BLaER1 treated with 17β-estradiol and CSF1 and Interleukin-3, amounts not matched to agents 10 nM and 100 nM (cell line): Measurements from ENCODE around the gene ERGIC3.

Source experiments
- H3K27ac ChIP-seq, 11 experiments: shearing (Covaris generic); formaldehyde crosslinking; 2 replicates each; pipeline ENCODE4 v1.8.1; 2022
- H3K27me3 ChIP-seq, 11 experiments: shearing (Covaris generic); formaldehyde crosslinking; 2 replicates each; pipeline ENCODE4 v1.8.1; 2022
- H3K36me3 ChIP-seq, 11 experiments: shearing (Covaris generic); formaldehyde crosslinking; 2 replicates each; pipeline ENCODE4 v1.8.1; 2022
- H3K4me1 ChIP-seq, 10 experiments: shearing (Covaris generic); formaldehyde crosslinking; 2 replicates each; pipeline ENCODE4 v1.8.1; 2022
- H3K4me2 ChIP-seq, 11 experiments: shearing (Covaris generic); formaldehyde crosslinking; 2 replicates each; pipeline ENCODE4 v1.8.1; 2022
- H3K4me3 ChIP-seq, 10 experiments: shearing (Covaris generic); formaldehyde crosslinking; 2 replicates each; pipeline ENCODE4 v1.8.1; 2022
- H3K9ac ChIP-seq, 11 experiments: shearing (Covaris generic); formaldehyde crosslinking; 2 replicates each; pipeline ENCODE4 v1.8.1; 2022
- H3K9me3 ChIP-seq, 11 experiments: shearing (Covaris generic); formaldehyde crosslinking; replicated peaks in 1 of 11; 2 replicates each; pipeline ENCODE4 v1.8.1; 2022
- H4K20me1 ChIP-seq, 11 experiments: shearing (Covaris generic); formaldehyde crosslinking; 2 replicates each; pipeline ENCODE4 v1.8.1; 2022
- Cebpa-rat ChIP-seq, 11 experiments: shearing (Covaris generic); IDR thresholded peaks; 2 replicates each; pipeline ENCODE4 v1.8.1; 2022

Gene ERGIC3

GRCh38 chr20:35541783-35542662 is at the start of gene ERGIC3:
ERGIC3 (plus strand) TSS chr20:35542078; CDS start chr20:35542098, 20 bp downstream.
- Histone ChIP-seq H3K9me3 (peaks cover 0 to 3% (median 0%) of the 10 kb centered on the region in 11 experiments; a peak in 1 of 22 replicates), H3K27ac (peak within 1 kb of the TSS; percentile 55 to 87 (median 84); a peak in 21 of 22 replicates), H3K9ac (peak within 1 kb of the TSS; percentile 68 to 85 (median 81)), H3K36me3 (peaks cover 15 to 42% (median 24%) of the 10 kb centered on the region in 11 experiments), H4K20me1 (no peaks in the 10 kb centered on the region), H3K27me3 (no peaks in the 10 kb centered on the region), H3K4me1 (peaks cover 18 to 38% (median 34%) of the 10 kb centered on the region in 10 experiments), H3K4me2 (peak within 1 kb of the TSS; percentile 83 to 96 (median 86)), H3K4me3 (peak within 1 kb of the TSS; percentile 67 to 88 (median 76))
- no peak for TF ChIP-seq Cebpa-rat (IDR thresholded peaks at IDR 0.05)

GRCh38 chr20:35492352-35492751 is 49.5 kb upstream of the ERGIC3 start:
- Histone ChIP-seq H3K27ac (peak overlapping the region in 4 of 11 experiments; percentile 87 to 93 (median 90); a peak in 6 of 22 replicates), H3K4me1 (peaks cover 30 to 61% (median 42%) of the 10 kb centered on the region in 10 experiments), H3K9me3 (no peaks in the 10 kb centered on the region), H3K27me3 (no peaks in the 10 kb centered on the region), H3K36me3 (peaks cover 52 to 89% (median 83%) of the 10 kb centered on the region in 11 experiments), H3K4me3 (peak overlapping the region in 4 of 10 experiments; percentile 74 to 85 (median 80); a peak in 5 of 20 replicates), H3K4me2 (peak overlapping the region; percentile 81 to 99 (median 90); a peak in 20 of 22 replicates), H4K20me1 (peaks cover 0 to 33% (median 0%) of the 10 kb centered on the region in 11 experiments; a peak in 4 of 22 replicates), H3K9ac (peak overlapping the region in 2 of 11 experiments; percentile 39 to 89; a peak in 2 of 22 replicates)
- TF ChIP-seq Cebpa-rat (IDR thresholded peaks at IDR 0.05) = no peak

- no peaks in the 10 kb centered on the region for H3K9me3 ChIP-seq
- peaks cover 84 to 100% (median 100%) of the 10 kb centered on the region in 11 experiments for H3K36me3 ChIP-seq
- H3K4me2 ChIP-seq = no peak overlapping the region
- TF ChIP-seq Cebpa-rat (IDR thresholded peaks at IDR 0.05) = no peak
- no peak overlapping the region for H3K9ac ChIP-seq
- peaks cover 0 to 27% (median 0%) of the 10 kb centered on the region in 11 experiments; a peak in 5 of 22 replicates for H4K20me1 ChIP-seq
- no peak overlapping the region for H3K4me3 ChIP-seq
- peaks cover 11 to 28% (median 20%) of the 10 kb centered on the region in 10 experiments for H3K4me1 ChIP-seq
- no peak overlapping the region for H3K27ac ChIP-seq
- H3K27me3 ChIP-seq = no peaks in the 10 kb centered on the region
These were observed 45.4 kb upstream of the ERGIC3 start for GRCh38 chr20:35496481-35496880.

GRCh38 chr20:35497320-35497719 is 44.6 kb upstream of the ERGIC3 start:
- Histone ChIP-seq H4K20me1 (peaks cover 0 to 35% (median 0%) of the 10 kb centered on the region in 11 experiments; a peak in 5 of 22 replicates), H3K9me3 (no peaks in the 10 kb centered on the region), H3K27me3 (no peaks in the 10 kb centered on the region), H3K36me3 (peaks cover 91 to 100% (median 100%) of the 10 kb centered on the region in 11 experiments), H3K4me1 (peaks cover 10 to 28% (median 19%) of the 10 kb centered on the region in 10 experiments; a peak in 19 of 20 replicates), H3K4me2 (no peak overlapping the region), H3K27ac (no peak overlapping the region; a peak in 1 of 22 replicates), H3K9ac (0 out of 22 replicates have a peak overlapping the region, but pooled peaks of 1 of the 11 experiments have one; percentile 18), H3K4me3 (no peak overlapping the region)
- no peak for TF ChIP-seq Cebpa-rat (IDR thresholded peaks at IDR 0.05)

- Histone ChIP-seq H3K9me3 (no peaks in the 10 kb centered on the region), H3K9ac (0 out of 22 replicates have a peak overlapping the region, but pooled peaks of 1 of the 11 experiments have one; percentile 18), H3K36me3 (peaks cover 95 to 100% (median 100%) of the 10 kb centered on the region in 11 experiments), H3K27ac (no peak overlapping the region; a peak in 1 of 22 replicates), H3K4me3 (no peak overlapping the region), H3K4me1 (peaks cover 8 to 27% (median 18%) of the 10 kb centered on the region in 10 experiments; a peak in 18 of 20 replicates), H3K4me2 (no peak overlapping the region), H3K27me3 (no peaks in the 10 kb centered on the region), H4K20me1 (peaks cover 0 to 40% (median 4%) of the 10 kb centered on the region in 11 experiments; a peak in 9 of 22 replicates)
- no peak for TF ChIP-seq Cebpa-rat (IDR thresholded peaks at IDR 0.05)
These were observed 44.1 kb upstream of the ERGIC3 start for GRCh38 chr20:35497780-35498189.

GRCh38 chr20:35499271-35499670 is 42.6 kb upstream of the ERGIC3 start:
- Histone ChIP-seq H3K4me3 (no peak overlapping the region), H3K27me3 (no peaks in the 10 kb centered on the region), H3K9me3 (no peaks in the 10 kb centered on the region), H3K9ac (no peak overlapping the region), H3K4me1 (peaks cover 8 to 16% (median 12%) of the 10 kb centered on the region in 10 experiments; a peak in 15 of 20 replicates), H3K36me3 (peaks cover 98 to 100% (median 100%) of the 10 kb centered on the region in 11 experiments), H3K4me2 (no peak overlapping the region), H3K27ac (no peak overlapping the region), H4K20me1 (peaks cover 0 to 52% (median 18%) of the 10 kb centered on the region in 11 experiments; a peak in 12 of 22 replicates)
- TF ChIP-seq Cebpa-rat (IDR thresholded peaks at IDR 0.05) = no peak

- H3K4me2 ChIP-seq = peak overlapping the region in 2 of 11 experiments; percentile 7 to 9; a peak in 1 of 22 replicates
- peak overlapping the region in 1 of 11 experiments; percentile 26; a peak in 1 of 22 replicates for H3K27ac ChIP-seq
- H3K4me1 ChIP-seq = peaks cover 8 to 34% (median 19%) of the 10 kb centered on the region in 10 experiments; a peak in 17 of 20 replicates
- no peaks in the 10 kb centered on the region for H3K9me3 ChIP-seq
- H3K36me3 ChIP-seq = peaks cover 96 to 100% (median 100%) of the 10 kb centered on the region in 11 experiments
- no peak for TF ChIP-seq Cebpa-rat (IDR thresholded peaks at IDR 0.05)
- H3K27me3 ChIP-seq = no peaks in the 10 kb centered on the region
- 0 out of 22 replicates have a peak overlapping the region, but pooled peaks of 1 of the 11 experiments have one; percentile 11 for H3K9ac ChIP-seq
- peaks cover 3 to 73% (median 38%) of the 10 kb centered on the region in 11 experiments; a peak in 21 of 22 replicates for H4K20me1 ChIP-seq
- no peak overlapping the region for H3K4me3 ChIP-seq
These were observed 39.5 kb upstream of the ERGIC3 start for GRCh38 chr20:35502352-35502751.

- Histone ChIP-seq H3K36me3 (peaks cover 96 to 100% (median 100%) of the 10 kb centered on the region in 11 experiments), H3K4me3 (no peak overlapping the region), H3K9ac (no peak overlapping the region), H3K9me3 (no peaks in the 10 kb centered on the region), H3K4me1 (peaks cover 8 to 41% (median 20%) of the 10 kb centered on the region in 10 experiments; a peak in 18 of 20 replicates), H3K27me3 (no peaks in the 10 kb centered on the region), H4K20me1 (peaks cover 5 to 82% (median 47%) of the 10 kb centered on the region in 11 experiments; a peak in 21 of 22 replicates), H3K4me2 (no peak overlapping the region), H3K27ac (no peak overlapping the region)
- TF ChIP-seq Cebpa-rat (IDR thresholded peaks at IDR 0.05) = no peak
These were observed 38.6 kb upstream of the ERGIC3 start for GRCh38 chr20:35503281-35503680.
